T-helper 1 cell treated with Interleukin-12 subunit alpha and Interleukin-12 subunit beta and Interleukin-4 antibody, amounts not matched to agents 30 μg/mL and 1 μg/mL, for 36 hours (primary cell): ENCODE data around the gene ATF7.
A peak's percentile ranks its signal among the peaks of the same experiment; 100 is the strongest.

Experiments
- H3K27ac Mint-ChIP-seq: one replicate; pipeline ENCODE4 v1.8.0; 2021; ENCODE audit warnings: mild to moderate bottlenecking, mixed read lengths
- H3K27me3 Mint-ChIP-seq: one replicate; pipeline ENCODE4 v1.8.0; 2021; ENCODE audit warnings: low read depth, mixed read lengths
- H3K36me3 Mint-ChIP-seq: one replicate; pipeline ENCODE4 v1.8.0; 2021; ENCODE audit warnings: low read depth, mixed read lengths
- H3K4me1 Mint-ChIP-seq: one replicate; pipeline ENCODE4 v1.8.0; 2021; ENCODE audit warnings: low read depth, mixed read lengths
- H3K4me3 Mint-ChIP-seq: one replicate; pipeline ENCODE4 v1.8.0; 2021; ENCODE audit warnings: mild to moderate bottlenecking, moderate library complexity, mixed read lengths
- H3K9me3 Mint-ChIP-seq: one replicate; pipeline ENCODE4 v1.8.0; 2021; ENCODE audit warnings: mixed read lengths

Gene ATF7

GRCh38 chr12:53504004-53504920 lies 121.9 kb downstream of the ATF7 start:
- peaks cover 18% of the 10 kb centered on the region for H3K4me1 Mint-ChIP-seq
- H3K9me3 Mint-ChIP-seq: no peaks in the 10 kb centered on the region
- H3K36me3 Mint-ChIP-seq: peaks cover 8% of the 10 kb centered on the region
- H3K27me3 Mint-ChIP-seq: no peaks in the 10 kb centered on the region
- no peak overlapping the region for H3K27ac Mint-ChIP-seq
- H3K4me3 Mint-ChIP-seq: no peak overlapping the region

- Mint-ChIP-seq H3K36me3 (peaks cover 8% of the 10 kb centered on the region), H3K4me3 (peak overlapping the region; percentile 14), H3K27me3 (no peaks in the 10 kb centered on the region), H3K27ac (no peak overlapping the region), H3K4me1 (peaks cover 24% of the 10 kb centered on the region), H3K9me3 (no peaks in the 10 kb centered on the region)
These were observed 123.0 kb downstream of the ATF7 start for GRCh38 chr12:53502983-53503728.

GRCh38 chr12:53502331-53502730 lies 123.9 kb downstream of the ATF7 start:
- Mint-ChIP-seq H3K9me3 (no peaks in the 10 kb centered on the region), H3K36me3 (peaks cover 8% of the 10 kb centered on the region), H3K27ac (no peak overlapping the region), H3K4me3 (peak overlapping the region; percentile 95), H3K4me1 (peaks cover 28% of the 10 kb centered on the region), H3K27me3 (no peaks in the 10 kb centered on the region)

- Mint-ChIP-seq H3K36me3 (peaks cover 8% of the 10 kb centered on the region), H3K4me3 (peak overlapping the region; percentile 95), H3K4me1 (peaks cover 29% of the 10 kb centered on the region), H3K9me3 (no peaks in the 10 kb centered on the region), H3K27me3 (no peaks in the 10 kb centered on the region), H3K27ac (peak overlapping the region; percentile 99)
These were observed 124.5 kb downstream of the ATF7 start for GRCh38 chr12:53501615-53502181.

- no peaks in the 10 kb centered on the region for H3K27me3 Mint-ChIP-seq
- peak within 1 kb of the TSS; percentile 99 for H3K27ac Mint-ChIP-seq
- no peaks in the 10 kb centered on the region for H3K9me3 Mint-ChIP-seq
- H3K4me3 Mint-ChIP-seq: peak within 1 kb of the TSS; percentile 95
- H3K4me1 Mint-ChIP-seq: peaks cover 29% of the 10 kb centered on the region
- H3K36me3 Mint-ChIP-seq: peaks cover 10% of the 10 kb centered on the region
These were observed 125.2 kb downstream of the ATF7 start, which contains the start of gene TARBP2 for GRCh38 chr12:53500776-53501614. Gene TARBP2 (plus strand): TSS chr12:53501283. CDS start chr12:53501409, 126 bp downstream.

- Mint-ChIP-seq H3K27me3 (no peaks in the 10 kb centered on the region), H3K4me1 (peaks cover 31% of the 10 kb centered on the region), H3K9me3 (no peaks in the 10 kb centered on the region), H3K27ac (peak overlapping the region; percentile 99), H3K36me3 (peaks cover 4% of the 10 kb centered on the region), H3K4me3 (peak overlapping the region; percentile 95)
These were observed 125.9 kb downstream of the ATF7 start for GRCh38 chr12:53500142-53500775.

- Mint-ChIP-seq H3K27me3 (no peaks in the 10 kb centered on the region), H3K4me1 (peaks cover 32% of the 10 kb centered on the region), H3K27ac (peak within 1 kb of the TSS; percentile 99), H3K9me3 (no peaks in the 10 kb centered on the region), H3K36me3 (peaks cover 4% of the 10 kb centered on the region), H3K4me3 (peak within 1 kb of the TSS; percentile 95)
These were observed 126.7 kb downstream of the ATF7 start, which contains the start of gene MAP3K12 for GRCh38 chr12:53499266-53500141. Gene MAP3K12 (minus strand): TSS chr12:53499458. CDS start chr12:53487391, 12,067 bp downstream.

- H3K4me1 Mint-ChIP-seq: peaks cover 42% of the 10 kb centered on the region
- peak overlapping the region; percentile 92 for H3K4me3 Mint-ChIP-seq
- H3K36me3 Mint-ChIP-seq: peaks cover 4% of the 10 kb centered on the region
- no peaks in the 10 kb centered on the region for H3K9me3 Mint-ChIP-seq
- H3K27me3 Mint-ChIP-seq: no peaks in the 10 kb centered on the region
- H3K27ac Mint-ChIP-seq: peak overlapping the region; percentile 86
These were observed 127.9 kb downstream of the ATF7 start for GRCh38 chr12:53498235-53498630.

GRCh38 chr12:53497461-53497860 lies 128.7 kb downstream of the ATF7 start:
- Mint-ChIP-seq H3K4me1 (peaks cover 44% of the 10 kb centered on the region), H3K27ac (no peak overlapping the region), H3K4me3 (no peak overlapping the region)

GRCh38 chr12:53496752-53497032 lies 129.5 kb downstream of the ATF7 start:
- Mint-ChIP-seq H3K4me3 (no peak overlapping the region), H3K27me3 (no peaks in the 10 kb centered on the region), H3K27ac (no peak overlapping the region)

More at GRCh38 chr12:53497461-53497860, 128.7 kb downstream of the ATF7 start:
- Mint-ChIP-seq H3K36me3 (peaks cover 4% of the 10 kb centered on the region), H3K9me3 (no peaks in the 10 kb centered on the region), H3K27me3 (no peaks in the 10 kb centered on the region)

GRCh38 chr12:53495903-53496751 lies 130.1 kb downstream of the ATF7 start:
- no peaks in the 10 kb centered on the region for H3K27me3 Mint-ChIP-seq
- H3K36me3 Mint-ChIP-seq: peaks cover 4% of the 10 kb centered on the region
- H3K27ac Mint-ChIP-seq: no peak overlapping the region
- no peak overlapping the region for H3K4me3 Mint-ChIP-seq
- H3K4me1 Mint-ChIP-seq: peaks cover 43% of the 10 kb centered on the region
- H3K9me3 Mint-ChIP-seq: no peaks in the 10 kb centered on the region

More at GRCh38 chr12:53496752-53497032, 129.5 kb downstream of the ATF7 start:
- Mint-ChIP-seq H3K4me1 (peaks cover 43% of the 10 kb centered on the region), H3K36me3 (peaks cover 4% of the 10 kb centered on the region), H3K9me3 (no peaks in the 10 kb centered on the region)
